ENCODE data around the gene AKAP11. TPM values are rescaled to one million over a fixed set of nuclear protein-coding genes. Genes with fewer than 3 reads are reported as not detected.

The AKAP11 gene
- total RNA-seq, 1 experiment from 2014 or later, result 5.2 TPM

GRCh38 chr13:42239161-42239560, 32.8 kb upstream of the AKAP11 start:
- ATAC-seq, result no peak
- H3K27me3 ChIP-seq (ENCODE audit: low read length), result no peaks in the 10 kb centered on the region
- H3K27ac ChIP-seq (ENCODE audit: low read length), result no peak overlapping the region
- CTCF ChIA-PET, result no interaction called here
- POLR2A ChIA-PET (ENCODE audit: unreplicated experiment), result no interaction called here
- intact Hi-C loops (cut with micrococcal nuclease), result no loop called here
- no peak overlapping the region for H3K4me2 ChIP-seq (ENCODE audit: low read length)
- no peaks in the 10 kb centered on the region for H3K79me2 ChIP-seq (ENCODE audit: low read length)
- no peaks in the 10 kb centered on the region for H3K9me2 ChIP-seq (replicated peaks; ENCODE audit: low read length)
- no peaks in the 10 kb centered on the region for H3F3A ChIP-seq (ENCODE audit: low read length, unreplicated experiment)
- no peak for DNase-seq
- TF ChIP-seq CTCF (conservative IDR thresholded peaks at IDR 0.05; ENCODE audit: low read depth, low read length) (no peak), EZH2 (IDR thresholded peaks at IDR 0.05; ENCODE audit: low read length, unreplicated experiment) (no peak), EZH2phosphoT487 (IDR thresholded peaks at IDR 0.05; ENCODE audit: borderline replicate concordance, low read length) (no peak)
- H2AFZ ChIP-seq (ENCODE audit: low read length), result no peak overlapping the region
- no peaks in the 10 kb centered on the region for H3K36me3 ChIP-seq (ENCODE audit: low read depth, low read length)
- no peak overlapping the region for H3K4me3 ChIP-seq (ENCODE audit: low read length)
- no peaks in the 10 kb centered on the region for H3K9me3 ChIP-seq (ENCODE audit: low read length)
- no peak overlapping the region for H3K9ac ChIP-seq (ENCODE audit: low read length)
- no TSS peak for BruUV-seq (replicated peaks)
- no peaks in the 10 kb centered on the region for H4K20me1 ChIP-seq (ENCODE audit: low read length)
- peaks cover 5% of the 10 kb centered on the region for H3K4me1 ChIP-seq (ENCODE audit: insufficient read depth, low read length)

- POLR2A ChIA-PET (ENCODE audit: unreplicated experiment), result no interaction called here
- Histone ChIP-seq H2AFZ (ENCODE audit: low read length) (no peak overlapping the region), H3K9ac (ENCODE audit: low read length) (no peak overlapping the region), H4K20me1 (ENCODE audit: low read length) (no peaks in the 10 kb centered on the region), H3K4me3 (ENCODE audit: low read length) (no peak overlapping the region), H3K4me1 (ENCODE audit: insufficient read depth, low read length) (peaks cover 5% of the 10 kb centered on the region), H3K4me2 (ENCODE audit: low read length) (no peak overlapping the region), H3K27me3 (ENCODE audit: low read length) (no peaks in the 10 kb centered on the region), H3K79me2 (ENCODE audit: low read length) (no peaks in the 10 kb centered on the region), H3K36me3 (ENCODE audit: low read depth, low read length) (no peaks in the 10 kb centered on the region), H3K9me3 (ENCODE audit: low read length) (no peaks in the 10 kb centered on the region), H3K9me2 (replicated peaks; ENCODE audit: low read length) (no peaks in the 10 kb centered on the region), H3F3A (ENCODE audit: low read length, unreplicated experiment) (no peaks in the 10 kb centered on the region), H3K27ac (ENCODE audit: low read length) (no peak overlapping the region)
- intact Hi-C loops (cut with micrococcal nuclease), result no loop called here
- no TSS peak for BruUV-seq (replicated peaks)
- CTCF ChIA-PET, result no interaction called here
- TF ChIP-seq CTCF (conservative IDR thresholded peaks at IDR 0.05; ENCODE audit: low read depth, low read length) (no peak), EZH2phosphoT487 (IDR thresholded peaks at IDR 0.05; ENCODE audit: borderline replicate concordance, low read length) (no peak), EZH2 (IDR thresholded peaks at IDR 0.05; ENCODE audit: low read length, unreplicated experiment) (no peak)
- DNase-seq (peak; percentile 43), ATAC-seq (peak; percentile 20; the same call in 1 of the 2 replicates)
Observed at GRCh38 chr13:42239644-42240043, 32.3 kb upstream of the AKAP11 start.

GRCh38 chr13:42246541-42246940, 25.4 kb upstream of the AKAP11 start:
- H3K4me1 ChIP-seq (ENCODE audit: insufficient read depth, low read length), result no peaks in the 10 kb centered on the region
- no peaks in the 10 kb centered on the region for H3K9me3 ChIP-seq (ENCODE audit: low read length)
- TF ChIP-seq CTCF (conservative IDR thresholded peaks at IDR 0.05; ENCODE audit: low read depth, low read length), result no peak
- TF ChIP-seq EZH2phosphoT487 (IDR thresholded peaks at IDR 0.05; ENCODE audit: borderline replicate concordance, low read length), result no peak
- TF ChIP-seq EZH2 (IDR thresholded peaks at IDR 0.05; ENCODE audit: low read length, unreplicated experiment), result no peak
- H3K4me3 ChIP-seq (ENCODE audit: low read length), result no peak overlapping the region
- H3K9ac ChIP-seq (ENCODE audit: low read length), result no peak overlapping the region
- no peaks in the 10 kb centered on the region for H4K20me1 ChIP-seq (ENCODE audit: low read length)
- H3K4me2 ChIP-seq (ENCODE audit: low read length), result no peak overlapping the region
- H3K79me2 ChIP-seq (ENCODE audit: low read length), result no peaks in the 10 kb centered on the region
- no peaks in the 10 kb centered on the region for H3F3A ChIP-seq (ENCODE audit: low read length, unreplicated experiment)
- H3K36me3 ChIP-seq (ENCODE audit: low read depth, low read length), result no peaks in the 10 kb centered on the region
- no TSS peak for BruUV-seq (replicated peaks)
- ATAC-seq, result no peak
- POLR2A ChIA-PET (ENCODE audit: unreplicated experiment), result no interaction called here
- H3K27ac ChIP-seq (ENCODE audit: low read length), result no peak overlapping the region
- intact Hi-C loops (cut with micrococcal nuclease), result no loop called here
- no peak for DNase-seq
- no peak overlapping the region for H2AFZ ChIP-seq (ENCODE audit: low read length)
- H3K27me3 ChIP-seq (ENCODE audit: low read length), result no peaks in the 10 kb centered on the region
- CTCF ChIA-PET, result no interaction called here
- no peaks in the 10 kb centered on the region for H3K9me2 ChIP-seq (replicated peaks; ENCODE audit: low read length)
